ENCODE measurements around the gene ELK3. TPM values are rescaled to one million over a fixed set of nuclear protein-coding genes. Genes with fewer than 3 reads are reported as not detected.
A peak's percentile ranks its signal among the peaks of the same experiment; 100 is the strongest.

ELK3 gene
- total RNA-seq, 1 donor from 2014 or later = 5.3 TPM

DNA sequence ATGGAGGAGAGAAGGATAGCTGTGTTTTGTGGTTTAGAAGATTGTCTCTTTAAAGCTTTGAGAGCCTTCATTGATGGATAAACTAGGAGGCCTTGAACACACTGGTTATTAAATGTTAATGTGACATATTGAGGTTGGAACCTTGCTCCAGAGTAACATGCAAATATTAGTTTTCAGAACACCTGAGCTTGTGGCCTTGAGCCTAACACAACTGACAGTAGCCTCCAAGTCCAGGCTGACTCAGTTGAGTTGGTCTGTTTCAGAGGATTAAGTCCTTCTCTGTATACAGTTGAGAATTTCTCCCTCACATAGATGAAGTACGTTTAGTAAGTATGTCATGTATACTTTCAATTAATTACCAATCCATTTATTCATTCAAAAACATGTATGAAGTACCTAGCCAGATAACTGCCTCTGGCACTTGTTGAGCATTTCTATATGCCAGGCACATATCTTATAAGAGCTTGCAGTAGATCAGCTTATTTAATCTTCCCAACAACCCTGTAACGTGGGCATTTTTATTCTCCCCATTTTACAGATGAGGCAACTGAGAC, 63.5 kb downstream of the ELK3 start:
- FAIRE-seq = no peak
- Histone ChIP-seq H3K36me3 (ENCODE audit: control insufficient read depth, insufficient read depth, low read length) (peaks cover 5% of the 10 kb centered on the region), H3K4me3 (ENCODE audit: low read depth, low read length) (no peak overlapping the region), H3K27me3 (ENCODE audit: control insufficient read depth, insufficient read depth, low read length) (no peaks in the 10 kb centered on the region)
- DNase-seq (ENCODE audit: low read depth) = no peak
- TF ChIP-seq, protein P1, sequence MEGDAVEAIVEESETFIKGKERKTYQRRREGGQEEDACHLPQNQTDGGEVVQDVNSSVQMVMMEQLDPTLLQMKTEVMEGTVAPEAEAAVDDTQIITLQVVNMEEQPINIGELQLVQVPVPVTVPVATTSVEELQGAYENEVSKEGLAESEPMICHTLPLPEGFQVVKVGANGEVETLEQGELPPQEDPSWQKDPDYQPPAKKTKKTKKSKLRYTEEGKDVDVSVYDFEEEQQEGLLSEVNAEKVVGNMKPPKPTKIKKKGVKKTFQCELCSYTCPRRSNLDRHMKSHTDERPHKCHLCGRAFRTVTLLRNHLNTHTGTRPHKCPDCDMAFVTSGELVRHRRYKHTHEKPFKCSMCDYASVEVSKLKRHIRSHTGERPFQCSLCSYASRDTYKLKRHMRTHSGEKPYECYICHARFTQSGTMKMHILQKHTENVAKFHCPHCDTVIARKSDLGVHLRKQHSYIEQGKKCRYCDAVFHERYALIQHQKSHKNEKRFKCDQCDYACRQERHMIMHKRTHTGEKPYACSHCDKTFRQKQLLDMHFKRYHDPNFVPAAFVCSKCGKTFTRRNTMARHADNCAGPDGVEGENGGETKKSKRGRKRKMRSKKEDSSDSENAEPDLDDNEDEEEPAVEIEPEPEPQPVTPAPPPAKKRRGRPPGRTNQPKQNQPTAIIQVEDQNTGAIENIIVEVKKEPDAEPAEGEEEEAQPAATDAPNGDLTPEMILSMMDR (IDR thresholded peaks at IDR 0.05; ENCODE audit: insufficient read depth, low read length, severe bottlenecking) = no peak

- FAIRE-seq = no peak
- no peak for DNase-seq (ENCODE audit: low read depth)
- peaks cover 5% of the 10 kb centered on the region for H3K36me3 ChIP-seq (ENCODE audit: control insufficient read depth, insufficient read depth, low read length)
- TF ChIP-seq, protein P1 (IDR thresholded peaks at IDR 0.05; ENCODE audit: insufficient read depth, low read length, severe bottlenecking) = no peak
- H3K4me3 ChIP-seq (ENCODE audit: low read depth, low read length) = no peak overlapping the region
- H3K27me3 ChIP-seq (ENCODE audit: control insufficient read depth, insufficient read depth, low read length) = no peaks in the 10 kb centered on the region
Observed at GRCh38 chr12:96258104-96258961, 64.2 kb downstream of the ELK3 start.

GRCh38 chr12:96260231-96260630, 66.1 kb downstream of the ELK3 start:
- no peak for DNase-seq (ENCODE audit: low read depth)
- no peak for FAIRE-seq
- peaks cover 6% of the 10 kb centered on the region for H3K36me3 ChIP-seq (ENCODE audit: control insufficient read depth, insufficient read depth, low read length)
- no peaks in the 10 kb centered on the region for H3K27me3 ChIP-seq (ENCODE audit: control insufficient read depth, insufficient read depth, low read length)
- TF ChIP-seq, protein P1 (IDR thresholded peaks at IDR 0.05; ENCODE audit: insufficient read depth, low read length, severe bottlenecking) = no peak
- H3K4me3 ChIP-seq (ENCODE audit: low read depth, low read length) = no peak overlapping the region

GRCh38 chr12:96260644-96261043, 66.5 kb downstream of the ELK3 start:
- no peak for DNase-seq (ENCODE audit: low read depth)
- Histone ChIP-seq H3K4me3 (ENCODE audit: low read depth, low read length) (no peak overlapping the region), H3K36me3 (ENCODE audit: control insufficient read depth, insufficient read depth, low read length) (peaks cover 6% of the 10 kb centered on the region), H3K27me3 (ENCODE audit: control insufficient read depth, insufficient read depth, low read length) (no peaks in the 10 kb centered on the region)
- FAIRE-seq = no peak
- TF ChIP-seq, protein P1 (IDR thresholded peaks at IDR 0.05; ENCODE audit: insufficient read depth, low read length, severe bottlenecking) = no peak

DNA sequence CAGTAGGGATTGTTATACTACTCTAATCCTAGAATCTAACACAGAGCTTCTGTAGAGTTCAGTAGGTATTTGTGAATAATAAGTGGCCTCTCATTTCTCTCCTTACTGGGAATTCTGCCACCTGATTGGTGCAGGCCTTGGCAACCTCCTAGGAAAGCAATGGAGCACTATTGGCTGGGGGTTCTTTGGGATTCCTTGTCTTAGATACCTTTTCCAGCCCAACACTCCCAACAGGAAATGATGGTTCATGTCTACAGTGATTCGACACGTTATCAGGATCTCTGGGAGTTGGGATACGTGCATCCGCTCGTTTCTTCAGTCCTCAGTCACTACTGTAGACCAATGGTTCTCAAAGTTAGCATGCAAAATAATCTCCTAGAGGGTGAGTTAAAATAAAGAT, 67.4 kb downstream of the ELK3 start:
- TF ChIP-seq, protein P1 (IDR thresholded peaks at IDR 0.05; ENCODE audit: insufficient read depth, low read length, severe bottlenecking) = no peak
- H3K4me3 ChIP-seq (ENCODE audit: low read depth, low read length) = no peak overlapping the region
- H3K36me3 ChIP-seq (ENCODE audit: control insufficient read depth, insufficient read depth, low read length) = peaks cover 4% of the 10 kb centered on the region
- DNase-seq (ENCODE audit: low read depth) (peak; percentile 57), FAIRE-seq (no peak)
- no peaks in the 10 kb centered on the region for H3K27me3 ChIP-seq (ENCODE audit: control insufficient read depth, insufficient read depth, low read length)

Data from bronchial epithelial cell (primary cell).